Activated CD4-positive, alpha-beta T cell treated with anti-CD3 and anti-CD28 coated beads, Interleukin-2, amount 50 U/mL, for 1 hour (primary cell): ENCODE data around the gene DOCK6.

ENCODE experiments used
- DNase-seq: peaks from one replicate; pipeline ENCODE4 v3.0.0-alpha.2; 2020

Gene DOCK6

GRCh38 chr19:11221082-11221598, 41.2 kb downstream of the DOCK6 start:
- DNase-seq = no peak

- no peak for DNase-seq
These were observed 47.9 kb downstream of the DOCK6 start for GRCh38 chr19:11214387-11214786.

- no peak for DNase-seq
These were observed 51.7 kb downstream of the DOCK6 start for GRCh38 chr19:11210656-11210928.

GRCh38 chr19:11209839-11210655, 52.3 kb downstream of the DOCK6 start:
- no peak for DNase-seq

- DNase-seq = no peak
These were observed 53.5 kb downstream of the DOCK6 start for GRCh38 chr19:11208561-11209471.

GRCh38 chr19:11205939-11206570, 56.3 kb downstream of the DOCK6 start:
- DNase-seq = no peak

GRCh38 chr19:11204943-11205349, 57.4 kb downstream of the DOCK6 start:
- DNase-seq = no peak

- no peak for DNase-seq
These were observed 58.2 kb downstream of the DOCK6 start for GRCh38 chr19:11204076-11204602.

GRCh38 chr19:11203194-11204075, 58.9 kb downstream of the DOCK6 start:
- peak; percentile 17 for DNase-seq

- DNase-seq = no peak
These were observed 59.7 kb downstream of the DOCK6 start for GRCh38 chr19:11202488-11203193.

GRCh38 chr19:11201791-11202190, 60.5 kb downstream of the DOCK6 start:
- DNase-seq = no peak

GRCh38 chr19:11200931-11201330, 61.4 kb downstream of the DOCK6 start:
- no peak for DNase-seq

GRCh38 chr19:11200015-11200574, 62.2 kb downstream of the DOCK6 start:
- no peak for DNase-seq

GRCh38 chr19:11199517-11199916, 62.8 kb downstream of the DOCK6 start:
- DNase-seq = no peak

GRCh38 chr19:11198769-11199424, 63.4 kb downstream of the DOCK6 start:
- DNase-seq = no peak

- no peak for DNase-seq
These were observed 64.2 kb downstream of the DOCK6 start for GRCh38 chr19:11198175-11198534.

- peak; percentile 68 for DNase-seq
These were observed 64.8 kb downstream of the DOCK6 start, which contains the start of gene KANK2 for GRCh38 chr19:11197291-11198174. KANK2 (minus strand) TSS chr19:11197545; CDS start chr19:11194511, 3,034 bp downstream.

- no peak for DNase-seq
These were observed 65.7 kb downstream of the DOCK6 start for GRCh38 chr19:11196406-11197287.
